H1 (cell line): ENCODE data around the gene HES2. TPM values are rescaled to one million over a fixed set of nuclear protein-coding genes. Genes with fewer than 3 reads are reported as not detected.
"Not testable (repeated sequence)": the region's sequence is repeated elsewhere in the genome, so short reads cannot be mapped to it uniquely, and the experiment has no call there.

Source experiments
- CTCF ChIA-PET: fragments of 300-600 bp; sonication (Branson Sonifier 250); formaldehyde crosslinking; loops from one replicate; lab custom pipeline; 2021; ENCODE audit not compliant: partially characterized antibody; lab: Charles Lee
- POLR2A ChIA-PET: fragments of 300-600 bp; sonication (Branson Sonifier 250); formaldehyde crosslinking; loops from one replicate; lab custom pipeline; 2021; ENCODE audit warnings: inconsistent platforms; ENCODE audit not compliant: partially characterized antibody; lab: Charles Lee
- DNase-seq, 2 experiments: peaks; one replicate each; pipeline versions ENCODE4 v3.0.0 to v3.0.0-alpha.2; 2010 to 2022; ENCODE audit warnings: low spot score in 2 of 2, low read depth in 1 of 2, mixed read lengths in 1 of 2
- FAIRE-seq: peaks from 2 replicates; lab custom pipeline; 2011; peaks lifted over from hg19 to GRCh38; lab: Jason Lieb, UNC
- H2AFZ ChIP-seq: 2 replicates; pipeline ENCODE4 v1.8.1; 2012; ENCODE audit warnings: low read length, inconsistent platforms
- H2AK5ac ChIP-seq: 2 replicates; pipeline ENCODE4 v1.6.1; 2013; ENCODE audit warnings: low read depth, low read length
- H2BK120ac ChIP-seq: replicated peaks from 2 replicates; pipeline ENCODE3; 2013; ENCODE audit warnings: low read depth, low read length, inconsistent platforms
- H2BK12ac ChIP-seq: 2 replicates; pipeline ENCODE4 v1.6.1; 2013; ENCODE audit warnings: low read depth, low read length
- H2BK15ac ChIP-seq: 2 replicates; pipeline ENCODE4 v1.6.1; 2013; ENCODE audit warnings: low read length
- H2BK20ac ChIP-seq: 2 replicates; pipeline ENCODE4 v1.6.1; 2013; ENCODE audit warnings: low read length
- H2BK5ac ChIP-seq: 2 replicates; pipeline ENCODE4 v1.6.1; 2013; ENCODE audit warnings: low read depth, low read length
- H3K14ac ChIP-seq: 2 replicates; pipeline ENCODE4 v1.6.1; 2013; ENCODE audit warnings: inconsistent platforms; ENCODE audit not compliant: insufficient read length
- H3K18ac ChIP-seq: 2 replicates; pipeline ENCODE4 v1.6.1; 2013; ENCODE audit warnings: low read length; ENCODE audit errors: extremely low read depth
- H3K23ac ChIP-seq: 2 replicates; pipeline ENCODE4 v1.6.1; 2013; ENCODE audit warnings: inconsistent platforms; ENCODE audit not compliant: insufficient read length
- H3K23me2 ChIP-seq: 2 replicates; pipeline ENCODE4 v1.6.1; 2013; ENCODE audit warnings: low read depth, low read length
- H3K27ac ChIP-seq: 2 replicates; pipeline ENCODE4 v1.6.1; 2011; ENCODE audit warnings: low read depth, low read length, inconsistent platforms
- H3K27me3 ChIP-seq, 4 experiments: replicated peaks in 1 of 4; 1 replicate in 1 of 4; 2 replicates in 3 of 4; pipeline versions ENCODE4 v1.6.1 to v1.8.1; 2011 to 2013; ENCODE audit warnings: low read length in 3 of 4, mild to moderate bottlenecking in 3 of 4, inconsistent platforms in 2 of 4, mixed read lengths in 2 of 4, moderate library complexity in 1 of 4; ENCODE audit not compliant: control insufficient read depth in 3 of 4, insufficient read depth in 3 of 4; ENCODE audit errors: extremely low read depth in 1 of 4
- H3K36me3 ChIP-seq, 4 experiments: 2 replicates each; pipeline versions ENCODE4 v1.6.1 to v1.8.1; 2011 to 2013; ENCODE audit warnings: mild to moderate bottlenecking in 4 of 4, low read length in 3 of 4, moderate library complexity in 2 of 4, control low read depth in 1 of 4, inconsistent platforms in 1 of 4; ENCODE audit not compliant: insufficient read depth in 4 of 4, control insufficient read depth in 2 of 4
- H3K4ac ChIP-seq: replicated peaks from 2 replicates; pipeline ENCODE3; 2013; ENCODE audit warnings: low read length, low read depth, mixed read lengths, inconsistent platforms; ENCODE audit not compliant: insufficient read length
- H3K4me1 ChIP-seq, 4 experiments: replicated peaks in 1 of 4; 1 replicate in 1 of 4; 2 replicates in 3 of 4; pipeline versions ENCODE4 v1.6.1 to v1.8.1; 2011 to 2013; ENCODE audit warnings: low read length in 3 of 4, inconsistent platforms in 2 of 4, mixed read lengths in 1 of 4; ENCODE audit not compliant: insufficient read depth in 4 of 4, control insufficient read depth in 3 of 4
- H3K4me2 ChIP-seq, 2 experiments: 2 replicates each; pipeline versions ENCODE4 v1.6.1 to v1.8.1; 2011 to 2013; ENCODE audit warnings: low read depth in 2 of 2, low read length in 2 of 2, control low read depth in 1 of 2, inconsistent platforms in 1 of 2, mild to moderate bottlenecking in 1 of 2; ENCODE audit not compliant: insufficient read depth in 1 of 2
- H3K4me3 ChIP-seq, 4 experiments: fragments of 200-600, 300-600 bp in 1 of 4; sonication (generic), shearing (Covaris generic), sonication (Bioruptor Twin) in 1 of 4; 2 replicates each; pipeline versions ENCODE4 v1.5.1 to v1.8.1; 2011 to 2016; ENCODE audit warnings: low read length in 4 of 4, low read depth in 3 of 4, control low read depth in 2 of 4, inconsistent platforms in 2 of 4, mild to moderate bottlenecking in 2 of 4, mixed read lengths in 1 of 4, moderate library complexity in 1 of 4; ENCODE audit not compliant: insufficient read depth in 2 of 4; ENCODE audit errors: extremely low read depth in 1 of 4
- H3K56ac ChIP-seq: replicated peaks from 2 replicates; pipeline ENCODE3; 2013; ENCODE audit warnings: low read depth, mild to moderate bottlenecking, mixed read lengths, low read length, inconsistent platforms; ENCODE audit not compliant: insufficient read length
- H3K79me1 ChIP-seq: 2 replicates; pipeline ENCODE4 v1.6.1; 2013; ENCODE audit warnings: low read depth, low read length, control low read depth
- H3K79me2 ChIP-seq, 2 experiments: 2 replicates each; pipeline versions ENCODE4 v1.6.1 to v1.8.1; 2012 to 2013; ENCODE audit warnings: low read length in 2 of 2, mild to moderate bottlenecking in 2 of 2, inconsistent platforms in 1 of 2; ENCODE audit not compliant: insufficient read depth in 2 of 2, control insufficient read depth in 1 of 2
- H3K9ac ChIP-seq, 4 experiments: replicated peaks in 1 of 4; 1 replicate in 1 of 4; 2 replicates in 3 of 4; pipeline versions ENCODE4 v1.6.1 to v1.8.1; 2011 to 2013; ENCODE audit warnings: low read depth in 3 of 4, low read length in 3 of 4, control low read depth in 2 of 4, mild to moderate bottlenecking in 2 of 4, moderate library complexity in 2 of 4, inconsistent platforms in 1 of 4; ENCODE audit errors: extremely low read depth in 1 of 4
- H3K9me3 ChIP-seq, 2 experiments: 2 replicates each; pipeline versions ENCODE4 v1.6.1 to v1.8.1; 2012 to 2013; ENCODE audit warnings: mild to moderate bottlenecking in 2 of 2, moderate library complexity in 2 of 2, control low read depth in 1 of 2, inconsistent platforms in 1 of 2, low read depth in 1 of 2, low read length in 1 of 2, mixed read lengths in 1 of 2; ENCODE audit not compliant: insufficient read depth in 2 of 2
- H4K20me1 ChIP-seq, 2 experiments: replicated peaks in 1 of 2; 2 replicates each; pipeline versions ENCODE3 to v1.8.1; 2011 to 2013; ENCODE audit warnings: inconsistent platforms in 2 of 2, low read length in 2 of 2, mild to moderate bottlenecking in 1 of 2; ENCODE audit not compliant: insufficient read depth in 2 of 2, control insufficient read depth in 1 of 2
- H4K5ac ChIP-seq: 2 replicates; pipeline ENCODE4 v1.6.1; 2013; ENCODE audit warnings: low read length, low read depth, mixed read lengths, inconsistent platforms; ENCODE audit not compliant: insufficient read length
- H4K8ac ChIP-seq: 2 replicates; pipeline ENCODE4 v1.8.0; 2013; ENCODE audit warnings: mild to moderate bottlenecking, moderate library complexity, low read length, inconsistent platforms; ENCODE audit not compliant: insufficient read depth; ENCODE audit errors: extremely low read depth
- H4K91ac ChIP-seq: replicated peaks from 2 replicates; pipeline ENCODE3; 2013; ENCODE audit warnings: low read length, mixed read lengths, inconsistent platforms; ENCODE audit not compliant: insufficient read length
- WGBS, 2 experiments: shearing (Covaris generic) in 1 of 2; methylation state at CpG; one replicate each; pipeline versions ENCODE4 v1.1.6 to v1.1.7; 2013 to 2015; ENCODE audit warnings: low lambda C conversion rate in 2 of 2, mixed read lengths in 2 of 2, inconsistent platforms in 1 of 2, low coverage in 1 of 2, missing lambda C conversion rate in 1 of 2; ENCODE audit not compliant: insufficient replicate concordance in 2 of 2, insufficient coverage in 1 of 2, insufficient read length in 1 of 2; ENCODE audit errors: extremely low coverage in 1 of 2, missing lambda C conversion rate in 1 of 2; 5-methylcytosine and 5-hydroxymethylcytosine counted together
- polyA plus RNA-seq, 7 experiments: library from polyadenylated mRNA; depleted of rRNA in 3 of 7; stranded (reverse) in 5 of 7; unstranded in 2 of 7; fragments of >200 nt in 5 of 7; fragments of 200-250 nt in 2 of 7; gene quantifications; 1 replicate in 5 of 7; 2 replicates in 1 of 7; 4 replicates in 1 of 7; pipeline versions ENCODE4 v1.2.1 to v1.2.3, GENCODE V29; 2011 to 2013; ENCODE audit warnings: missing spikeins in 2 of 7, mixed read lengths in 2 of 7
- total RNA-seq: library from RNA; stranded (reverse); fragmentation: NEBNext Ultra II Directional; extraction: Animal tissue kit (Norgen Biotek cat#: 25700); gene quantifications from 2 replicates; pipeline ENCODE4 v1.2.1, GENCODE V29; 2021

Gene HES2
- total and polyA plus RNA-seq, 2 of the 8 experiments (the other 6 are each of a cell fraction or from before 2014, with no cell fraction given): 0.15 to 0.53 TPM

DNA sequence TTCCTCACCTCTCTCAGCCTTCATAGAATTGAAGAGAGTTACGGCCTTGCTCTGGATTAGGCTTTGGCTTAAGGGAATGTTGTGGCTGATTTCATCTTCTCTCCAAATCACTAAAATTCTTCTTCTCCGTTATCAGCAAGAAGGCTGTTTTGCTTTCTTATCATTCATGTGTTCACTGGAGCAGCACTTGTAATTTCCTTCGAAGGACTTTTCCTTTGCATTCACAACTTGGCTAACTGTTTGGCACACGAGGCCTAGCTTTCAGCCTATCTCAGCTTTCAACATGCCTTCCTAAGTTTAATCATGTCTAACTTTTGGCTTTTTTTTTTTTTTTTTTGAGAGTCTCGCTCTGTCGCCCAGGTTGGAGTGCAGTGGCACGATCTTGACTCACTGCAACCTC is 47.5 kb downstream of the HES2 start:
- H3K79me1 ChIP-seq, H3K27ac ChIP-seq, H2AK5ac ChIP-seq, H2BK120ac ChIP-seq, H2BK15ac ChIP-seq, H2BK12ac ChIP-seq, H3K14ac ChIP-seq, H3K36me3 ChIP-seq, H3K18ac ChIP-seq, H3K9ac ChIP-seq, H2AFZ ChIP-seq, H2BK5ac ChIP-seq, H3K9me3 ChIP-seq, H3K23me2 ChIP-seq, H4K91ac ChIP-seq, H4K5ac ChIP-seq, H2BK20ac ChIP-seq, H3K27me3 ChIP-seq, FAIRE-seq, H3K4me1 ChIP-seq, DNase-seq, H3K4ac ChIP-seq, H3K56ac ChIP-seq, H3K23ac ChIP-seq, H4K8ac ChIP-seq, H3K4me2 ChIP-seq, H3K4me3 ChIP-seq: not testable (repeated sequence)
- 88% methylated on average over 6 of the region's 7 CpGs; no CpG with 5 or more reads in 1 of the 2 experiments for WGBS, 2 experiments
- POLR2A ChIA-PET: interaction anchor here (1.5 kb wide), 1 partner anchor 14 kb away, joined by 4 read pairs; no protein-coding TSS in a partner anchor
- peaks cover 0 to 50% of the 10 kb centered on the region in 2 experiments; a peak in 3 of 4 replicates for H3K79me2 ChIP-seq
- peaks cover 0 to 23% of the 10 kb centered on the region in 2 experiments for H4K20me1 ChIP-seq
- CTCF ChIA-PET: interaction anchor here (0.6 to 58.4 kb wide), 6 partner anchors 8 to 252 kb away, joined by 3 to 1769 read pairs (median 3); partner anchors contain the start of genes ACOT7, HES2 and THAP3
